H1 (cell line): Measurements from ENCODE around the gene TRIM65. TPM values are rescaled to one million over a fixed set of nuclear protein-coding genes. Genes with fewer than 3 reads are reported as not detected.

Experiments used
- CTCF ChIA-PET: fragments of 300-600 bp; sonication (Branson Sonifier 250); formaldehyde crosslinking; loops from one replicate; lab custom pipeline; 2021; ENCODE audit not compliant: partially characterized antibody; lab: Charles Lee
- POLR2A ChIA-PET: fragments of 300-600 bp; sonication (Branson Sonifier 250); formaldehyde crosslinking; loops from one replicate; lab custom pipeline; 2021; ENCODE audit warnings: inconsistent platforms; ENCODE audit not compliant: partially characterized antibody; lab: Charles Lee
- DNase-seq, 2 experiments: peaks; one replicate each; pipeline versions ENCODE4 v3.0.0 to v3.0.0-alpha.2; 2010 to 2022; ENCODE audit warnings: low spot score in 2 of 2, low read depth in 1 of 2, mixed read lengths in 1 of 2
- FAIRE-seq: peaks from 2 replicates; lab custom pipeline; 2011; peaks lifted over from hg19 to GRCh38; lab: Jason Lieb, UNC
- H2AFZ ChIP-seq: 2 replicates; pipeline ENCODE4 v1.8.1; 2012; ENCODE audit warnings: low read length, inconsistent platforms
- H2AK5ac ChIP-seq: 2 replicates; pipeline ENCODE4 v1.6.1; 2013; ENCODE audit warnings: low read depth, low read length
- H2BK120ac ChIP-seq: replicated peaks from 2 replicates; pipeline ENCODE3; 2013; ENCODE audit warnings: low read depth, low read length, inconsistent platforms
- H2BK12ac ChIP-seq: 2 replicates; pipeline ENCODE4 v1.6.1; 2013; ENCODE audit warnings: low read depth, low read length
- H2BK15ac ChIP-seq: 2 replicates; pipeline ENCODE4 v1.6.1; 2013; ENCODE audit warnings: low read length
- H2BK20ac ChIP-seq: 2 replicates; pipeline ENCODE4 v1.6.1; 2013; ENCODE audit warnings: low read length
- H2BK5ac ChIP-seq: 2 replicates; pipeline ENCODE4 v1.6.1; 2013; ENCODE audit warnings: low read depth, low read length
- H3K14ac ChIP-seq: 2 replicates; pipeline ENCODE4 v1.6.1; 2013; ENCODE audit warnings: inconsistent platforms; ENCODE audit not compliant: insufficient read length
- H3K18ac ChIP-seq: 2 replicates; pipeline ENCODE4 v1.6.1; 2013; ENCODE audit warnings: low read length; ENCODE audit errors: extremely low read depth
- H3K23ac ChIP-seq: 2 replicates; pipeline ENCODE4 v1.6.1; 2013; ENCODE audit warnings: inconsistent platforms; ENCODE audit not compliant: insufficient read length
- H3K23me2 ChIP-seq: 2 replicates; pipeline ENCODE4 v1.6.1; 2013; ENCODE audit warnings: low read depth, low read length
- H3K27ac ChIP-seq: 2 replicates; pipeline ENCODE4 v1.6.1; 2011; ENCODE audit warnings: low read depth, low read length, inconsistent platforms
- H3K27me3 ChIP-seq, 4 experiments: replicated peaks in 1 of 4; 1 replicate in 1 of 4; 2 replicates in 3 of 4; pipeline versions ENCODE4 v1.6.1 to v1.8.1; 2011 to 2013; ENCODE audit warnings: low read length in 3 of 4, mild to moderate bottlenecking in 3 of 4, inconsistent platforms in 2 of 4, mixed read lengths in 2 of 4, moderate library complexity in 1 of 4; ENCODE audit not compliant: control insufficient read depth in 3 of 4, insufficient read depth in 3 of 4; ENCODE audit errors: extremely low read depth in 1 of 4
- H3K36me3 ChIP-seq, 4 experiments: 2 replicates each; pipeline versions ENCODE4 v1.6.1 to v1.8.1; 2011 to 2013; ENCODE audit warnings: mild to moderate bottlenecking in 4 of 4, low read length in 3 of 4, moderate library complexity in 2 of 4, control low read depth in 1 of 4, inconsistent platforms in 1 of 4; ENCODE audit not compliant: insufficient read depth in 4 of 4, control insufficient read depth in 2 of 4
- H3K4ac ChIP-seq: replicated peaks from 2 replicates; pipeline ENCODE3; 2013; ENCODE audit warnings: low read length, low read depth, mixed read lengths, inconsistent platforms; ENCODE audit not compliant: insufficient read length
- H3K4me1 ChIP-seq, 4 experiments: replicated peaks in 1 of 4; 1 replicate in 1 of 4; 2 replicates in 3 of 4; pipeline versions ENCODE4 v1.6.1 to v1.8.1; 2011 to 2013; ENCODE audit warnings: low read length in 3 of 4, inconsistent platforms in 2 of 4, mixed read lengths in 1 of 4; ENCODE audit not compliant: insufficient read depth in 4 of 4, control insufficient read depth in 3 of 4
- H3K4me2 ChIP-seq, 2 experiments: 2 replicates each; pipeline versions ENCODE4 v1.6.1 to v1.8.1; 2011 to 2013; ENCODE audit warnings: low read depth in 2 of 2, low read length in 2 of 2, control low read depth in 1 of 2, inconsistent platforms in 1 of 2, mild to moderate bottlenecking in 1 of 2; ENCODE audit not compliant: insufficient read depth in 1 of 2
- H3K4me3 ChIP-seq, 4 experiments: fragments of 200-600, 300-600 bp in 1 of 4; sonication (generic), shearing (Covaris generic), sonication (Bioruptor Twin) in 1 of 4; 2 replicates each; pipeline versions ENCODE4 v1.5.1 to v1.8.1; 2011 to 2016; ENCODE audit warnings: low read length in 4 of 4, low read depth in 3 of 4, control low read depth in 2 of 4, inconsistent platforms in 2 of 4, mild to moderate bottlenecking in 2 of 4, mixed read lengths in 1 of 4, moderate library complexity in 1 of 4; ENCODE audit not compliant: insufficient read depth in 2 of 4; ENCODE audit errors: extremely low read depth in 1 of 4
- H3K56ac ChIP-seq: replicated peaks from 2 replicates; pipeline ENCODE3; 2013; ENCODE audit warnings: low read depth, mild to moderate bottlenecking, mixed read lengths, low read length, inconsistent platforms; ENCODE audit not compliant: insufficient read length
- H3K79me1 ChIP-seq: 2 replicates; pipeline ENCODE4 v1.6.1; 2013; ENCODE audit warnings: low read depth, low read length, control low read depth
- H3K79me2 ChIP-seq, 2 experiments: 2 replicates each; pipeline versions ENCODE4 v1.6.1 to v1.8.1; 2012 to 2013; ENCODE audit warnings: low read length in 2 of 2, mild to moderate bottlenecking in 2 of 2, inconsistent platforms in 1 of 2; ENCODE audit not compliant: insufficient read depth in 2 of 2, control insufficient read depth in 1 of 2
- H3K9ac ChIP-seq, 4 experiments: replicated peaks in 1 of 4; 1 replicate in 1 of 4; 2 replicates in 3 of 4; pipeline versions ENCODE4 v1.6.1 to v1.8.1; 2011 to 2013; ENCODE audit warnings: low read depth in 3 of 4, low read length in 3 of 4, control low read depth in 2 of 4, mild to moderate bottlenecking in 2 of 4, moderate library complexity in 2 of 4, inconsistent platforms in 1 of 4; ENCODE audit errors: extremely low read depth in 1 of 4
- H3K9me3 ChIP-seq, 2 experiments: 2 replicates each; pipeline versions ENCODE4 v1.6.1 to v1.8.1; 2012 to 2013; ENCODE audit warnings: mild to moderate bottlenecking in 2 of 2, moderate library complexity in 2 of 2, control low read depth in 1 of 2, inconsistent platforms in 1 of 2, low read depth in 1 of 2, low read length in 1 of 2, mixed read lengths in 1 of 2; ENCODE audit not compliant: insufficient read depth in 2 of 2
- H4K20me1 ChIP-seq, 2 experiments: replicated peaks in 1 of 2; 2 replicates each; pipeline versions ENCODE3 to v1.8.1; 2011 to 2013; ENCODE audit warnings: inconsistent platforms in 2 of 2, low read length in 2 of 2, mild to moderate bottlenecking in 1 of 2; ENCODE audit not compliant: insufficient read depth in 2 of 2, control insufficient read depth in 1 of 2
- H4K5ac ChIP-seq: 2 replicates; pipeline ENCODE4 v1.6.1; 2013; ENCODE audit warnings: low read length, low read depth, mixed read lengths, inconsistent platforms; ENCODE audit not compliant: insufficient read length
- H4K8ac ChIP-seq: 2 replicates; pipeline ENCODE4 v1.8.0; 2013; ENCODE audit warnings: mild to moderate bottlenecking, moderate library complexity, low read length, inconsistent platforms; ENCODE audit not compliant: insufficient read depth; ENCODE audit errors: extremely low read depth
- H4K91ac ChIP-seq: replicated peaks from 2 replicates; pipeline ENCODE3; 2013; ENCODE audit warnings: low read length, mixed read lengths, inconsistent platforms; ENCODE audit not compliant: insufficient read length
- ATF2 ChIP-seq: IDR thresholded peaks from 2 replicates; pipeline ENCODE4 v1.6.1; 2012; ENCODE audit warnings: low read length, inconsistent platforms
- ATF3 ChIP-seq: IDR thresholded peaks from 2 replicates; pipeline ENCODE4 v1.6.1; 2011; ENCODE audit warnings: low read depth, mild to moderate bottlenecking, low read length; ENCODE audit not compliant: insufficient read depth
- BRCA1 ChIP-seq: IDR thresholded peaks from 2 replicates; pipeline ENCODE4 v1.6.1; 2012; ENCODE audit warnings: low read depth, low read length, improper control_type of control experiment
- MAX ChIP-seq: IDR thresholded peaks from 2 replicates; pipeline ENCODE4 v1.6.1; 2012; ENCODE audit warnings: inconsistent platforms
- POU5F1 ChIP-seq: IDR thresholded peaks from 2 replicates; pipeline ENCODE4 v1.6.1; 2011; ENCODE audit warnings: low read depth, mild to moderate bottlenecking, low read length, moderate library complexity
- RFX5 ChIP-seq: IDR thresholded peaks from 2 replicates; pipeline ENCODE4 v1.6.1; 2011; ENCODE audit warnings: low read depth, low read length, improper control_type of control experiment, borderline replicate concordance
- SIN3A ChIP-seq, 2 experiments: IDR thresholded peaks in 1 of 2; conservative IDR thresholded peaks in 1 of 2; 2 replicates each; pipeline ENCODE4 v1.6.1; 2011 to 2012; ENCODE audit warnings: low read length in 2 of 2, improper control_type of control experiment in 1 of 2, low read depth in 1 of 2, mild to moderate bottlenecking in 1 of 2
- ZNF274 ChIP-seq: IDR thresholded peaks from 2 replicates; pipeline ENCODE4 v1.7.0; 2012; ENCODE audit warnings: low read length, borderline replicate concordance; ENCODE audit errors: extremely low read depth
- WGBS, 2 experiments: shearing (Covaris generic) in 1 of 2; methylation state at CpG; one replicate each; pipeline versions ENCODE4 v1.1.6 to v1.1.7; 2013 to 2015; ENCODE audit warnings: low lambda C conversion rate in 2 of 2, mixed read lengths in 2 of 2, inconsistent platforms in 1 of 2, low coverage in 1 of 2, missing lambda C conversion rate in 1 of 2; ENCODE audit not compliant: insufficient replicate concordance in 2 of 2, insufficient coverage in 1 of 2, insufficient read length in 1 of 2; ENCODE audit errors: extremely low coverage in 1 of 2, missing lambda C conversion rate in 1 of 2; 5-methylcytosine and 5-hydroxymethylcytosine counted together
- polyA plus RNA-seq, 7 experiments: library from polyadenylated mRNA; depleted of rRNA in 3 of 7; stranded (reverse) in 5 of 7; unstranded in 2 of 7; fragments of >200 nt in 5 of 7; fragments of 200-250 nt in 2 of 7; gene quantifications; 1 replicate in 5 of 7; 2 replicates in 1 of 7; 4 replicates in 1 of 7; pipeline versions ENCODE4 v1.2.1 to v1.2.3, GENCODE V29; 2011 to 2013; ENCODE audit warnings: missing spikeins in 2 of 7, mixed read lengths in 2 of 7
- total RNA-seq: library from RNA; stranded (reverse); fragmentation: NEBNext Ultra II Directional; extraction: Animal tissue kit (Norgen Biotek cat#: 25700); gene quantifications from 2 replicates; pipeline ENCODE4 v1.2.1, GENCODE V29; 2021

The TRIM65 gene
- total and polyA plus RNA-seq, 2 of the 8 experiments (the other 6 are each of a cell fraction or from before 2014, with no cell fraction given), result 21.2 to 48.6 TPM

- Histone ChIP-seq H3K4me2 (no peak overlapping the region), H3K27me3 (no peaks in the 10 kb centered on the region), H3K4ac (no peak overlapping the region), H3K36me3 (peaks cover 7 to 36% (median 28%) of the 10 kb centered on the region in 4 experiments), H3K4me3 (no peak overlapping the region), H2AK5ac (no peak overlapping the region), H4K20me1 (peaks cover 4 to 5% of the 10 kb centered on the region in 2 experiments), H3K27ac (no peak overlapping the region), H3K23ac (no peak overlapping the region), H2BK12ac (no peak overlapping the region), H3K4me1 (peaks cover 0 to 8% (median 6%) of the 10 kb centered on the region in 4 experiments; a peak in 4 of 7 replicates), H4K5ac (no peak overlapping the region), H2BK20ac (no peak overlapping the region), H2BK5ac (no peak overlapping the region), H3K79me1 (no peaks in the 10 kb centered on the region), H4K8ac (no peak overlapping the region; the same call in 1 of the 2 replicates), H2AFZ (no peak overlapping the region), H2BK15ac (no peak overlapping the region), H3K14ac (no peak overlapping the region), H4K91ac (no peak overlapping the region), H3K23me2 (no peaks in the 10 kb centered on the region), H3K79me2 (no peaks in the 10 kb centered on the region), H3K9me3 (no peaks in the 10 kb centered on the region), H2BK120ac (no peak overlapping the region), H3K9ac (no peak overlapping the region), H3K56ac (no peak overlapping the region), H3K18ac (no peak overlapping the region)
- ChIA-PET POLR2A (interaction anchor here (0.5 to 4.3 kb wide), 9 partner anchors 8 to 1133 kb away, joined by 3 to 36 read pairs (median 8); partner anchors contain the start of gene WBP2), CTCF (interaction anchor here (0.7 to 27.2 kb wide), 19 partner anchors 12 to 164 kb away, joined by 3 to 563 read pairs (median 5); partner anchors contain the start of genes MRPL38, UNK and WBP2)
- DNase-seq (no peak), FAIRE-seq (no peak)
- WGBS, 2 experiments, result 96% methylated on average over 32 of the region's 34 CpGs; no CpG with 5 or more reads in 1 of the 2 experiments
- TF ChIP-seq SIN3A (conservative IDR thresholded peaks at IDR 0.05 in 1 of 2, IDR thresholded peaks at IDR 0.05 in 1 of 2; ENCODE audit: low read depth in 1 of 2, low read length in 2 of 2), result no peak
- TF ChIP-seq MAX, result no peak
- no peak for TF ChIP-seq ZNF274
- TF ChIP-seq ATF3, result no peak
- TF ChIP-seq BRCA1, result no peak
- no peak for TF ChIP-seq RFX5
- TF ChIP-seq POU5F1, result no peak
- no peak for TF ChIP-seq ATF2
These were observed 49.8 kb downstream of the TRIM65 start for GRCh38 chr17:75846692-75847613.
